Measurements from ENCODE around the gene ZMAT5. TPM values are rescaled to one million over a fixed set of nuclear protein-coding genes. Genes with fewer than 3 reads are reported as not detected.

The ZMAT5 gene
- total and polyA plus RNA-seq, 8 donors = 8.3 to 20.7 (median 11.3) TPM

- Histone ChIP-seq H3K27me3 (no peaks in the 10 kb centered on the region), H3K36me3 (no peaks in the 10 kb centered on the region), H3K9me3 (no peaks in the 10 kb centered on the region), H3K4me1 (no peaks in the 10 kb centered on the region), H3K27ac (no peak overlapping the region), H3K4me3 (no peak overlapping the region)
- WGBS, 2 donors = 77 to 85% methylated on average over 16 of the region's 16 CpGs
- DNase-seq (no peak), FAIRE-seq (no peak), ATAC-seq (no peak)
- intact Hi-C loops (cut with DNase I) = no loop called here
- TF ChIP-seq CTCF (IDR thresholded peaks at IDR 0.05) = no peak
These were observed 12.8 kb downstream of the ZMAT5 start for GRCh38 chr22:29753808-29754657.

- Histone ChIP-seq H3K9me3 (no peaks in the 10 kb centered on the region), H3K27ac (no peak overlapping the region), H3K36me3 (peaks cover 0 to 12% (median 9%) of the 10 kb centered on the region in 3 donors), H3K4me3 (no peak overlapping the region), H3K4me1 (no peaks in the 10 kb centered on the region), H3K27me3 (no peaks in the 10 kb centered on the region)
- 84 to 88% methylated on average over 2 of the region's 2 CpGs for WGBS, 2 donors
- TF ChIP-seq CTCF (IDR thresholded peaks at IDR 0.05) = no peak
- FAIRE-seq (no peak), DNase-seq (no peak), ATAC-seq (no peak)
- intact Hi-C loops (cut with DNase I) = no loop called here
These were observed 15.1 kb downstream of the ZMAT5 start for GRCh38 chr22:29751669-29752068.

DNA sequence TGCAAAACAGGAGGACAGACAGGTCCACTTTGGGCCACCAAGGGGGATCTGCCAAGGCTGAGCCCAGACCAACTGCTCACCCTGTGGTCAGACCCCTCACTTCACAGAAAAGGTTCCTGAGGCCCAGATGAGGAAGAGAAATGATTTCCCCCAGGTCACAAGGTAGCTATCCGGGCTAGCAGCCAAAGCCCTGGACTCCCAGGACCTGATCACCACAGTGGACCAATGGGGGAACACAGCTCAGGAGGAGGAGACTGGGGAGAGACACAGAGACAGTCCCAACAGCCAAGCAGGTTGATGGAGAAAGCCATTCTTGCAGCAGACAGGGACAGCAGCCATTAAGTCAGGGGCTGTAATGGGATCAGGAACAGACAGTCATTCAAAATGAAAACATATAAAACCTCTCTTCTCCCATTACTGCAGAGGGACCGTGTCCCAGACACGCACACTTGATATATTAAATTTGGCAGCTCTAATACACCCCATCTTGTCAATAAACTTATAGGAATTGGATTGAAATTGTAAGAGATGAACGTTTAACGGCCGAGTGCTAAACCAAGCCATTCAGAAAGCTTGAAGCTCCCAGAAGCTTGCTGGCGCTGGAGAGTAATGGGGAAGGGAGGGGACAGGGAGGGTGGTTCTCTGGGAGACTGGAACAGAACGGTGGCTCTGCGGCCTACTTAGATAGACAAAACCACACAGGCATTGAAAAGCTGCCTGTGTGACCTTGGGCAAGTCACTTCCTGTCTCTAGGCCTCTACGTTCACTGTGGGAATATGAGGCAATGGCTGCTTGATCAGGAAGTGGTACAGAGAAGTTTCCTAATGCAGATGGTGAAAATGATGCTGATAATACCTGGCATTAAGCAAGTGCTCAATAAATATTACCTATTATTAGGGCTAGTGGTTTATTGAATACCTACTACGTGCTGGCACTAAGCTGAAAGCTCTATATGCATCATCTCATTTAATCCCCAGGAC is 16.0 kb downstream of the ZMAT5 start:
- Histone ChIP-seq H3K4me3 (no peak overlapping the region), H3K36me3 (peaks cover 0 to 15% (median 9%) of the 10 kb centered on the region in 3 donors), H3K4me1 (no peaks in the 10 kb centered on the region), H3K27ac (no peak overlapping the region), H3K9me3 (no peaks in the 10 kb centered on the region), H3K27me3 (no peaks in the 10 kb centered on the region)
- ATAC-seq = peak in 3 of 4 donors; percentile 56 to 85 (median 67)
- no peak for DNase-seq
- WGBS, 2 donors = 78 to 80% methylated on average over 11 of the region's 11 CpGs
- intact Hi-C loops (cut with DNase I) = no loop called here
- TF ChIP-seq CTCF (IDR thresholded peaks at IDR 0.05) = no peak
- FAIRE-seq = no peak

GRCh38 chr22:29750029-29750428 is 16.8 kb downstream of the ZMAT5 start:
- 59 to 63% methylated on average over 3 of the region's 3 CpGs for WGBS, 2 donors
- DNase-seq = no peak
- H3K4me1 ChIP-seq = no peaks in the 10 kb centered on the region
- FAIRE-seq = no peak
- intact Hi-C loops (cut with DNase I) = no loop called here
- no peak for ATAC-seq
- H3K27me3 ChIP-seq = no peaks in the 10 kb centered on the region
- no peaks in the 10 kb centered on the region for H3K9me3 ChIP-seq
- H3K36me3 ChIP-seq = peaks cover 0 to 15% (median 9%) of the 10 kb centered on the region in 3 donors
- no peak for TF ChIP-seq CTCF (IDR thresholded peaks at IDR 0.05)
- no peak overlapping the region for H3K27ac ChIP-seq
- H3K4me3 ChIP-seq = no peak overlapping the region
